ENCODE results near the gene LRP1B.
"Not testable (repeated sequence)": the region's sequence is repeated elsewhere in the genome, so short reads cannot be mapped to it uniquely, and the experiment has no call there.

LRP1B gene

DNA sequence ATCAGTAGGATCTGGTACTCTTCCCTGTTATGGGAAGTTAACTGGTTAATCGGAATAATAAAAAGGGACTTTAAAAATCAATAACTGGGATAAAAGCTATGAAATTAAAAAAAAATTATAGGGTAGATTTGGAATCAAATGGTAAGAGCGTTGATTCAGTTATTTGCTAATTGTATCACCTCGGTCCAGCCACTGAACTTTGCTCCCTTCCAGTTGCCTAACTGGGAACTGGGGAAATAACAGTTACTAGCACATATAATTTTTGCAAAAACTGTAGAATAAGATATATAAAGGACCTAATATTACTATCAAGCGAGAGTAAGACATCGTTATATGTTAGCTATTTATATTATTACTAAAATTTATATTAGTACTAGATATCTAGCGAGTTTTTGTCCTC, 302.1 kb downstream of the LRP1B start:
- no peaks in the 10 kb centered on the region for H4K20me1 ChIP-seq (ENCODE audit: insufficient read depth, low read length)
- no peak for DNase-seq
- H3K27me3 ChIP-seq (replicated peaks; ENCODE audit: insufficient read depth, low read length), result no peaks in the 10 kb centered on the region
- no peak overlapping the region for H3K27ac ChIP-seq (ENCODE audit: low read length)
- no peak overlapping the region for H3K4me2 ChIP-seq (ENCODE audit: low read depth, low read length)
- no peaks in the 10 kb centered on the region for H3K9me2 ChIP-seq (replicated peaks; ENCODE audit: insufficient read depth, low read length)
- H3K9me3 ChIP-seq (replicated peaks; ENCODE audit: insufficient read depth, low read length), result no peaks in the 10 kb centered on the region
- H3F3A ChIP-seq (ENCODE audit: insufficient read depth, low read length), result no peaks in the 10 kb centered on the region
- H3K9ac ChIP-seq (ENCODE audit: low read length), result no peak overlapping the region
- H3K36me3 ChIP-seq (replicated peaks; ENCODE audit: insufficient read depth, low read length), result no peaks in the 10 kb centered on the region
- H2AFZ ChIP-seq (ENCODE audit: low read length), result no peak overlapping the region
- no peaks in the 10 kb centered on the region for H3K4me1 ChIP-seq (ENCODE audit: low read length)
- no peak overlapping the region for H3K4me3 ChIP-seq (ENCODE audit: low read length)
- TF ChIP-seq, protein P1, sequence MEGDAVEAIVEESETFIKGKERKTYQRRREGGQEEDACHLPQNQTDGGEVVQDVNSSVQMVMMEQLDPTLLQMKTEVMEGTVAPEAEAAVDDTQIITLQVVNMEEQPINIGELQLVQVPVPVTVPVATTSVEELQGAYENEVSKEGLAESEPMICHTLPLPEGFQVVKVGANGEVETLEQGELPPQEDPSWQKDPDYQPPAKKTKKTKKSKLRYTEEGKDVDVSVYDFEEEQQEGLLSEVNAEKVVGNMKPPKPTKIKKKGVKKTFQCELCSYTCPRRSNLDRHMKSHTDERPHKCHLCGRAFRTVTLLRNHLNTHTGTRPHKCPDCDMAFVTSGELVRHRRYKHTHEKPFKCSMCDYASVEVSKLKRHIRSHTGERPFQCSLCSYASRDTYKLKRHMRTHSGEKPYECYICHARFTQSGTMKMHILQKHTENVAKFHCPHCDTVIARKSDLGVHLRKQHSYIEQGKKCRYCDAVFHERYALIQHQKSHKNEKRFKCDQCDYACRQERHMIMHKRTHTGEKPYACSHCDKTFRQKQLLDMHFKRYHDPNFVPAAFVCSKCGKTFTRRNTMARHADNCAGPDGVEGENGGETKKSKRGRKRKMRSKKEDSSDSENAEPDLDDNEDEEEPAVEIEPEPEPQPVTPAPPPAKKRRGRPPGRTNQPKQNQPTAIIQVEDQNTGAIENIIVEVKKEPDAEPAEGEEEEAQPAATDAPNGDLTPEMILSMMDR (IDR thresholded peaks at IDR 0.05; ENCODE audit: low read length), result no peak
- TF ChIP-seq EZH2phosphoT487 (IDR thresholded peaks at IDR 0.05; ENCODE audit: low read length) (no peak), EZH2 (optimal IDR thresholded peaks at IDR 0.05; ENCODE audit: low read depth, low read length) (no peak)
- H3K79me2 ChIP-seq (ENCODE audit: low read length), result no peaks in the 10 kb centered on the region

GRCh38 chr2:141824790-141825189, 306.0 kb downstream of the LRP1B start:
- Histone ChIP-seq H4K20me1 (ENCODE audit: insufficient read depth, low read length) (no peaks in the 10 kb centered on the region), H3K9me3 (replicated peaks; ENCODE audit: insufficient read depth, low read length) (no peaks in the 10 kb centered on the region), H3K79me2 (ENCODE audit: low read length) (no peaks in the 10 kb centered on the region), H3K4me2 (ENCODE audit: low read depth, low read length) (no peak overlapping the region), H3K27ac (ENCODE audit: low read length) (no peak overlapping the region), H3K9me2 (replicated peaks; ENCODE audit: insufficient read depth, low read length) (no peaks in the 10 kb centered on the region), H3F3A (ENCODE audit: insufficient read depth, low read length) (no peaks in the 10 kb centered on the region), H3K9ac (ENCODE audit: low read length) (no peak overlapping the region), H3K4me1 (ENCODE audit: low read length) (no peaks in the 10 kb centered on the region), H3K4me3 (ENCODE audit: low read length) (no peak overlapping the region), H3K27me3 (replicated peaks; ENCODE audit: insufficient read depth, low read length) (no peaks in the 10 kb centered on the region), H3K36me3 (replicated peaks; ENCODE audit: insufficient read depth, low read length) (no peaks in the 10 kb centered on the region), H2AFZ (ENCODE audit: low read length) (no peak overlapping the region)
- no peak for DNase-seq
- TF ChIP-seq EZH2 (optimal IDR thresholded peaks at IDR 0.05; ENCODE audit: low read depth, low read length) (no peak), EZH2phosphoT487 (IDR thresholded peaks at IDR 0.05; ENCODE audit: low read length) (no peak)
- TF ChIP-seq, protein P1 (IDR thresholded peaks at IDR 0.05; ENCODE audit: low read length), result no peak

DNA sequence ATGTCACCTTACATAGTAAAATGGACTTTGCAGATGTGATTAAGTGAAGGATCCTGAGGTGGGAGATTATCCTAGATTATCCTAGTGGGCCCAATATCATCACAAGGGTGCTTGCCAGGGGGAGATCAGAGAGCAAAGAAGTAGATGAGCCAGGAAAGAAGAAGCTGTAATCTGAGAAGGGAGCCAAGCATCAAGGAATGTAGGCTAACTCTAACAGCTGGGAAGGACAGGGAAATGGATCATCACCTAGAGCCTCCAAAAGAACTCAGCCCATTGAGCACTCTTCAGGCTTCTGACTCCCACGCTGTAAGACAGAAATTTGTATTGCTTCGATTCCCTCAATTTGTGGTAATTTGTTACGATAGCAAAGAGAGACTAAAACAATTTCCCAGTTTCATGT, 309.9 kb downstream of the LRP1B start:
- no peaks in the 10 kb centered on the region for H3K79me2 ChIP-seq (ENCODE audit: low read length)
- H3K27ac ChIP-seq (ENCODE audit: low read length), result no peak overlapping the region
- H3K27me3 ChIP-seq (replicated peaks; ENCODE audit: insufficient read depth, low read length), result no peaks in the 10 kb centered on the region
- no peak overlapping the region for H2AFZ ChIP-seq (ENCODE audit: low read length)
- no peaks in the 10 kb centered on the region for H3K9me2 ChIP-seq (replicated peaks; ENCODE audit: insufficient read depth, low read length)
- H3K4me3 ChIP-seq (ENCODE audit: low read length), result no peak overlapping the region
- DNase-seq, result no peak
- no peaks in the 10 kb centered on the region for H4K20me1 ChIP-seq (ENCODE audit: insufficient read depth, low read length)
- no peaks in the 10 kb centered on the region for H3K36me3 ChIP-seq (replicated peaks; ENCODE audit: insufficient read depth, low read length)
- no peaks in the 10 kb centered on the region for H3K4me1 ChIP-seq (ENCODE audit: low read length)
- no peak for TF ChIP-seq EZH2phosphoT487 (IDR thresholded peaks at IDR 0.05; ENCODE audit: low read length)
- TF ChIP-seq, protein P1 (IDR thresholded peaks at IDR 0.05; ENCODE audit: low read length), result no peak
- TF ChIP-seq EZH2 (optimal IDR thresholded peaks at IDR 0.05; ENCODE audit: low read depth, low read length), result no peak
- H3K9ac ChIP-seq (ENCODE audit: low read length), result no peak overlapping the region
- H3F3A ChIP-seq (ENCODE audit: insufficient read depth, low read length), result no peaks in the 10 kb centered on the region
- no peak overlapping the region for H3K4me2 ChIP-seq (ENCODE audit: low read depth, low read length)
- no peaks in the 10 kb centered on the region for H3K9me3 ChIP-seq (replicated peaks; ENCODE audit: insufficient read depth, low read length)

GRCh38 chr2:141815320-141815719, 315.5 kb downstream of the LRP1B start:
- not testable (repeated sequence) for H3K9me3 ChIP-seq (replicated peaks; ENCODE audit: insufficient read depth, low read length); H4K20me1 ChIP-seq (ENCODE audit: insufficient read depth, low read length); H3K79me2 ChIP-seq (ENCODE audit: low read length); H3K4me3 ChIP-seq (ENCODE audit: low read length); H3K9me2 ChIP-seq (replicated peaks; ENCODE audit: insufficient read depth, low read length); H3K4me1 ChIP-seq (ENCODE audit: low read length); H2AFZ ChIP-seq (ENCODE audit: low read length); H3K36me3 ChIP-seq (replicated peaks; ENCODE audit: insufficient read depth, low read length); H3K9ac ChIP-seq (ENCODE audit: low read length); DNase-seq; H3K4me2 ChIP-seq (ENCODE audit: low read depth, low read length); H3F3A ChIP-seq (ENCODE audit: insufficient read depth, low read length); H3K27me3 ChIP-seq (replicated peaks; ENCODE audit: insufficient read depth, low read length); H3K27ac ChIP-seq (ENCODE audit: low read length)
